ENCODE data around the gene GOLGA2. TPM values are rescaled to one million over a fixed set of nuclear protein-coding genes. Genes with fewer than 3 reads are reported as not detected.

GOLGA2 gene
- total RNA-seq, 6 donors from 2014 or later: 78.4 to 138 (median 93.8) TPM

GRCh38 chr9:128215491-128216409, 60.1 kb downstream of the GOLGA2 start:
- H3K4me3 ChIP-seq: no peak overlapping the region
- H3K36me3 ChIP-seq: no peaks in the 10 kb centered on the region
- DNase-seq (no peak), ATAC-seq (ENCODE audit: low FRiP score in 2 of 2) (peak in 1 of 2 donors; percentile 85)
- no peak for TF ChIP-seq POLR2A (IDR thresholded peaks at IDR 0.05)
- TF ChIP-seq POLR2AphosphoS5 (IDR thresholded peaks at IDR 0.05): no peak
- TF ChIP-seq CTCF (IDR thresholded peaks at IDR 0.05): no peak
- TF ChIP-seq EP300 (IDR thresholded peaks at IDR 0.05): no peak
- peak overlapping the region in 2 of 4 donors; percentile 4 to 21 for H3K27ac ChIP-seq
- no peaks in the 10 kb centered on the region for H3K27me3 ChIP-seq
- no peaks in the 10 kb centered on the region for H3K9me3 ChIP-seq
- WGBS, 2 donors: 60 to 71% methylated on average over 6 to 9 of the region's 10 CpGs
- peaks cover 0 to 18% (median 13%) of the 10 kb centered on the region in 4 donors for H3K4me1 ChIP-seq

GRCh38 chr9:128214571-128215490, 61.0 kb downstream of the GOLGA2 start:
- no peak for DNase-seq
- TF ChIP-seq POLR2AphosphoS5 (IDR thresholded peaks at IDR 0.05) (no peak), POLR2A (IDR thresholded peaks at IDR 0.05) (no peak), CTCF (IDR thresholded peaks at IDR 0.05) (no peak), EP300 (IDR thresholded peaks at IDR 0.05) (no peak)
- 75 to 79% methylated on average over 7 to 21 of the region's 21 CpGs for WGBS, 2 donors
- H3K36me3 ChIP-seq: no peaks in the 10 kb centered on the region
- no peak for ATAC-seq (ENCODE audit: low FRiP score in 2 of 2)
- no peaks in the 10 kb centered on the region for H3K9me3 ChIP-seq
- H3K27me3 ChIP-seq: no peaks in the 10 kb centered on the region
- peaks cover 0 to 18% (median 13%) of the 10 kb centered on the region in 4 donors for H3K4me1 ChIP-seq
- H3K27ac ChIP-seq: peak overlapping the region in 2 of 4 donors; percentile 4 to 21
- no peak overlapping the region for H3K4me3 ChIP-seq

GRCh38 chr9:128213746-128214497, 61.9 kb downstream of the GOLGA2 start:
- H3K27ac ChIP-seq: no peak overlapping the region
- TF ChIP-seq POLR2A (IDR thresholded peaks at IDR 0.05) (no peak), EP300 (IDR thresholded peaks at IDR 0.05) (no peak), POLR2AphosphoS5 (IDR thresholded peaks at IDR 0.05) (no peak), CTCF (IDR thresholded peaks at IDR 0.05) (no peak)
- H3K4me1 ChIP-seq: peaks cover 0 to 14% (median 11%) of the 10 kb centered on the region in 4 donors
- no peak overlapping the region for H3K4me3 ChIP-seq
- ATAC-seq (ENCODE audit: low FRiP score in 2 of 2) (no peak), DNase-seq (no peak)
- no peaks in the 10 kb centered on the region for H3K9me3 ChIP-seq
- WGBS, 2 donors: 84 to 89% methylated on average over 12 of the region's 12 CpGs
- no peaks in the 10 kb centered on the region for H3K36me3 ChIP-seq
- H3K27me3 ChIP-seq: no peaks in the 10 kb centered on the region

GRCh38 chr9:128211981-128212281, 63.9 kb downstream of the GOLGA2 start:
- WGBS, 2 donors: 82 to 84% methylated on average over 2 of the region's 2 CpGs
- DNase-seq (no peak), ATAC-seq (ENCODE audit: low FRiP score in 2 of 2) (no peak)

More at GRCh38 chr9:128211981-128212281, 63.9 kb downstream of the GOLGA2 start:
- H3K27me3 ChIP-seq: no peaks in the 10 kb centered on the region
- no peak overlapping the region for H3K27ac ChIP-seq
- no peak for TF ChIP-seq EP300 (IDR thresholded peaks at IDR 0.05)
- no peak for TF ChIP-seq POLR2AphosphoS5 (IDR thresholded peaks at IDR 0.05)
- TF ChIP-seq CTCF (IDR thresholded peaks at IDR 0.05): no peak
- TF ChIP-seq POLR2A (IDR thresholded peaks at IDR 0.05): no peak
- H3K9me3 ChIP-seq: no peaks in the 10 kb centered on the region
- no peaks in the 10 kb centered on the region for H3K36me3 ChIP-seq
- H3K4me1 ChIP-seq: no peaks in the 10 kb centered on the region
- no peak overlapping the region for H3K4me3 ChIP-seq

Data from upper lobe of left lung (tissue), 6 donors.